ENCODE data around the gene SH3BGRL2. TPM values are rescaled to one million over a fixed set of nuclear protein-coding genes. Genes with fewer than 3 reads are reported as not detected.

The SH3BGRL2 gene
- total and polyA plus RNA-seq, 2 donors (not counting 1 experiment from before 2014, with no cell fraction given) = 0.01 TPM; not detected in 1

DNA sequence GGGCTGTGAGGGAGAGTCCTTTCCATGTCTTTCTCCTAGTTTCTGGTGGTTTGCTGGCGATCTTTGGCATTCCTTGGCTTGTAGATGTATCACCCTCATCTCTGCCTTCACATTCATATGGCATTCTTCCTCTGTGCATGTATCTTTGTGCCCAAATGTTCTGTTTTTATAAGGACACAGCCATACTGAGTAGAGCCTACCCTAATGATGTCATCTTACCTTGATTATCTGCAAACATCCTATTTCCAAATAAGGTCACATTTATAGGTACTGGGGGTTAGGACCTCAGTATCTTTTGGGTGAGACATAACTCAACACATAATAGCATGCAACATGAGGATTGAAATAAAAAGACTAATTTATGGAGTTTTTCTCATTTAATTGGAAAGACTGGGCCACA lies 5.5 kb downstream of the SH3BGRL2 start:
- no peak overlapping the region for H3K4me2 ChIP-seq (replicated peaks; ENCODE audit: low read depth, low read length, poor library complexity, severe bottlenecking)
- H2AFZ ChIP-seq (ENCODE audit: insufficient read depth, low read depth, low read length, poor library complexity, severe bottlenecking) = no peak overlapping the region
- Mint-ChIP-seq H3K4me1 (peaks cover 3% of the 10 kb centered on the region), H3K9me3 (ENCODE audit: insufficient read depth) (no peaks in the 10 kb centered on the region), H3K27me3 (peaks cover 41% of the 10 kb centered on the region), H3K4me3 (no peak overlapping the region), H3K27ac (no peak overlapping the region)
- H4K20me1 ChIP-seq (ENCODE audit: control insufficient read depth, insufficient read depth, low read length, poor library complexity, severe bottlenecking) = no peaks in the 10 kb centered on the region
- CTCF ChIA-PET = no interaction called here
- no peaks in the 10 kb centered on the region for H3K9me3 ChIP-seq (ENCODE audit: control extremely low read depth in 1 of 3, control insufficient read depth in 2 of 3, insufficient read depth in 1 of 3, low read length in 2 of 3)
- no peak for DNase-seq
- no peaks in the 10 kb centered on the region for H3K79me2 ChIP-seq (ENCODE audit: control insufficient read depth, insufficient read depth, low read length)
- no peaks in the 10 kb centered on the region for H3K36me3 ChIP-seq (replicated peaks in 1 of 2; ENCODE audit: control extremely low read depth in 1 of 2, control insufficient read depth in 1 of 2, extremely low read depth in 1 of 2, insufficient read depth in 2 of 2, low read length in 1 of 2)
- H3K27me3 ChIP-seq (replicated peaks in 1 of 4; ENCODE audit: control extremely low read depth in 1 of 4, control insufficient read depth in 3 of 4, insufficient read depth in 4 of 4, low read length in 3 of 4) = peaks cover 0 to 19% (median 16%) of the 10 kb centered on the region in 4 experiments
- POLR2A ChIA-PET = no interaction called here
- WGBS (ENCODE audit: insufficient coverage) = 100% methylated on average over 1 of the region's 1 CpG
- peaks cover 0 to 3% of the 10 kb centered on the region in 2 donors for H3K4me1 ChIP-seq (ENCODE audit: control insufficient read depth in 2 of 2, insufficient read depth in 2 of 2, low read length in 2 of 2)
- H3K4me3 ChIP-seq (ENCODE audit: control extremely low read depth in 1 of 5, extremely low read depth in 1 of 5, insufficient read depth in 1 of 5, low read depth in 2 of 5, low read length in 4 of 5) = no peak overlapping the region
- H3K9ac ChIP-seq (ENCODE audit: low read length) = no peak overlapping the region
- no peak for ATAC-seq (ENCODE audit: low read depth)
- no peak for TF ChIP-seq EZH2 (IDR thresholded peaks at IDR 0.05; ENCODE audit: borderline replicate concordance, insufficient read depth, low read depth, low read length, poor library complexity, severe bottlenecking)
- TF ChIP-seq, protein P1, sequence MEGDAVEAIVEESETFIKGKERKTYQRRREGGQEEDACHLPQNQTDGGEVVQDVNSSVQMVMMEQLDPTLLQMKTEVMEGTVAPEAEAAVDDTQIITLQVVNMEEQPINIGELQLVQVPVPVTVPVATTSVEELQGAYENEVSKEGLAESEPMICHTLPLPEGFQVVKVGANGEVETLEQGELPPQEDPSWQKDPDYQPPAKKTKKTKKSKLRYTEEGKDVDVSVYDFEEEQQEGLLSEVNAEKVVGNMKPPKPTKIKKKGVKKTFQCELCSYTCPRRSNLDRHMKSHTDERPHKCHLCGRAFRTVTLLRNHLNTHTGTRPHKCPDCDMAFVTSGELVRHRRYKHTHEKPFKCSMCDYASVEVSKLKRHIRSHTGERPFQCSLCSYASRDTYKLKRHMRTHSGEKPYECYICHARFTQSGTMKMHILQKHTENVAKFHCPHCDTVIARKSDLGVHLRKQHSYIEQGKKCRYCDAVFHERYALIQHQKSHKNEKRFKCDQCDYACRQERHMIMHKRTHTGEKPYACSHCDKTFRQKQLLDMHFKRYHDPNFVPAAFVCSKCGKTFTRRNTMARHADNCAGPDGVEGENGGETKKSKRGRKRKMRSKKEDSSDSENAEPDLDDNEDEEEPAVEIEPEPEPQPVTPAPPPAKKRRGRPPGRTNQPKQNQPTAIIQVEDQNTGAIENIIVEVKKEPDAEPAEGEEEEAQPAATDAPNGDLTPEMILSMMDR (IDR thresholded peaks at IDR 0.05) = no peak
- no peak overlapping the region for H3K27ac ChIP-seq (ENCODE audit: low read length in 2 of 2)
- intact Hi-C loops (cut with micrococcal nuclease) = no loop called here

DNA sequence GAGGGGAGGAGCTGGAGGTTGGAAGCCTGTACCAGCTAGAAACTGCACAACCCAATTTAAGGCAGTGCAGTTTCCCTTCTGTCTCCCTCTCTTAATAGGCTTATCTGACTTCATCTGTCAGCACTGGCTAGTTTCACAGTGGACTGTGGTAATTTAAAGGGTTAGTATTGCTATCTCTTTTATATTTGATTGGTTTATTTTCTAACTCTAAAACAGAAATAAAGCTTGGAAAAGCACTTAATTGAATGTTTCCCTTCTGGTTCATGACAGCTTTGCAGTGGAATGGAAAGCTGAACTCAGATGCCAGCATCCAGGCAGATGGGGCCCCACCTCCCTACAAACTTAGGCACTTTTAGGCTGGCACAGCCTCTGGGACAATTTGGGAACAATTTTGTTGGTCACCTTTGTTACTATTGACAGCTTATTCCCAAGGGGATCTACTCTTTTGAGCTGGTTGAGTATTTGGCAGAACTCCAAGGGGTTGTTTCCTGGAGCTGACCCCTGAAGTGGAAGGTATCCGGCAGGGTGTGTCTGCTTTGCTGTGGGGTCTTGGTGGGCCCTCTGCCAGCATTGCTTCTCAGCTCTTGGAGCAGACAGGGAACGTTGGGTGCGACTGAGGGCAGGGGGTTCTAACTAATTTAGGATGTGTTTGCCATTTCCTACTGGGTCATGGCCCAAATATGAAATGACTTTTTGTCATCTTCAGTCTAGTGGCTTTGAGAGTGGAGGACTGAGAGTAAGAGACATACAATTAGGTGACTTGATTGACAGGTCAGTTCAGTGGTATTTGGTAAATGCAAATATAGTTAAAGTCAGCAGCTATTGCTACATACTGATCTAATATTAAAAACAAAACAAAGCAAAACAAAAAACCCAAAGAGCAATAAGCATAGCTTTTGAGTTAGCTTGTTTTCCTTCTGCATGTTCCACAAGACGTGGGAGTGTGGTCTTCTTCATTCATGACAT lies 9.3 kb downstream of the SH3BGRL2 start:
- Histone ChIP-seq H3K36me3 (replicated peaks in 1 of 2; ENCODE audit: control extremely low read depth in 1 of 2, control insufficient read depth in 1 of 2, extremely low read depth in 1 of 2, insufficient read depth in 2 of 2, low read length in 1 of 2) (no peaks in the 10 kb centered on the region), H3K4me2 (replicated peaks; ENCODE audit: low read depth, low read length, poor library complexity, severe bottlenecking) (no peak overlapping the region), H2AFZ (ENCODE audit: insufficient read depth, low read depth, low read length, poor library complexity, severe bottlenecking) (no peak overlapping the region), H3K9ac (ENCODE audit: low read length) (no peak overlapping the region), H3K27me3 (replicated peaks in 1 of 4; ENCODE audit: control extremely low read depth in 1 of 4, control insufficient read depth in 3 of 4, insufficient read depth in 4 of 4, low read length in 3 of 4) (peaks cover 0 to 4% (median 0%) of the 10 kb centered on the region in 4 experiments), H3K9me3 (ENCODE audit: control extremely low read depth in 1 of 3, control insufficient read depth in 2 of 3, insufficient read depth in 1 of 3, low read length in 2 of 3) (no peaks in the 10 kb centered on the region), H3K27ac (ENCODE audit: low read length in 2 of 2) (no peak overlapping the region), H3K79me2 (ENCODE audit: control insufficient read depth, insufficient read depth, low read length) (no peaks in the 10 kb centered on the region), H3K4me3 (ENCODE audit: control extremely low read depth in 1 of 5, extremely low read depth in 1 of 5, insufficient read depth in 1 of 5, low read depth in 2 of 5, low read length in 4 of 5) (no peak overlapping the region), H3K4me1 (ENCODE audit: control insufficient read depth in 2 of 2, insufficient read depth in 2 of 2, low read length in 2 of 2) (no peaks in the 10 kb centered on the region), H4K20me1 (ENCODE audit: control insufficient read depth, insufficient read depth, low read length, poor library complexity, severe bottlenecking) (no peaks in the 10 kb centered on the region)
- POLR2A ChIA-PET = interaction anchor here (0.7 kb wide), 1 partner anchor 120 kb away, joined by 3 read pairs; no protein-coding TSS in a partner anchor
- no peak for DNase-seq
- TF ChIP-seq EZH2 (IDR thresholded peaks at IDR 0.05; ENCODE audit: borderline replicate concordance, insufficient read depth, low read depth, low read length, poor library complexity, severe bottlenecking) = no peak
- TF ChIP-seq, protein P1 (IDR thresholded peaks at IDR 0.05) = no peak
- no peak overlapping the region for H3K4me3 Mint-ChIP-seq
- WGBS (ENCODE audit: insufficient coverage) = 86% methylated on average over 3 of the region's 4 CpGs
- H3K9me3 Mint-ChIP-seq (ENCODE audit: insufficient read depth) = no peaks in the 10 kb centered on the region
- no peaks in the 10 kb centered on the region for H3K4me1 Mint-ChIP-seq
- ATAC-seq (ENCODE audit: low read depth) = no peak
- CTCF ChIA-PET = no interaction called here
- no peak overlapping the region for H3K27ac Mint-ChIP-seq
- intact Hi-C loops (cut with micrococcal nuclease) = no loop called here
- H3K27me3 Mint-ChIP-seq = peaks cover 31% of the 10 kb centered on the region

Measured in B cell (primary cell).